ENCODE results near the gene REXO1. TPM values are rescaled to one million over a fixed set of nuclear protein-coding genes. Genes with fewer than 3 reads are reported as not detected.
"Not testable (repeated sequence)": the region's sequence is repeated elsewhere in the genome, so short reads cannot be mapped to it uniquely, and the experiment has no call there.

REXO1 gene
- total and polyA plus RNA-seq, 2 of the 13 experiments (the other 11 are each of a cell fraction or from before 2014, with no cell fraction given), result 5.0 to 11.2 TPM

GRCh38 chr19:1885398-1886119, 37.3 kb upstream of the REXO1 start, which contains the start of gene ABHD17A (continued):
- TF ChIP-seq PAXIP1 (CRISPR knock-in tag; conservative IDR thresholded peaks at IDR 0.05) (0 out of 2 replicates have a peak, but pooled peaks have one; percentile 35), ERF (CRISPR knock-in tag; IDR thresholded peaks at IDR 0.05) (0 out of 2 replicates have a peak, but pooled peaks have one; percentile 27), ZNF567 (CRISPR knock-in tag; IDR thresholded peaks at IDR 0.05; ENCODE audit: borderline replicate concordance) (0 out of 2 replicates have a peak, but pooled peaks have one; percentile 34), ELF1 (CRISPR knock-in tag; IDR thresholded peaks at IDR 0.05) (peak; percentile 70; the same call in 1 of the 2 replicates), NONO (CRISPR knock-in tag; conservative IDR thresholded peaks at IDR 0.05) (peak; percentile 72), ZNF639 (CRISPR knock-in tag; conservative IDR thresholded peaks at IDR 0.05) (0 out of 2 replicates have a peak, but pooled peaks have one; percentile 42), SP1 (CRISPR knock-in tag; IDR thresholded peaks at IDR 0.05) (peak; percentile 91), DR1 (CRISPR knock-in tag; IDR thresholded peaks at IDR 0.05) (0 out of 2 replicates have a peak, but pooled peaks have one; percentile 3), HNRNPLL (IDR thresholded peaks at IDR 0.05; ENCODE audit: low read depth, low read length, poor library complexity, severe bottlenecking) (peak; percentile 65), ZNF777 (CRISPR knock-in tag; IDR thresholded peaks at IDR 0.05) (0 out of 2 replicates have a peak, but pooled peaks have one; percentile 10), HDAC2 (CRISPR knock-in tag; IDR thresholded peaks at IDR 0.05) (peak; percentile 16; the same call in 1 of the 2 replicates), GATAD1 (CRISPR knock-in tag; IDR thresholded peaks at IDR 0.05) (peak; percentile 84), ZNF740 (CRISPR knock-in tag; IDR thresholded peaks at IDR 0.05) (peak; percentile 94)
- TF ChIP-seq NONO, SP1 (IDR thresholded peaks at IDR 0.05): not testable (repeated sequence)
- TF ChIP-seq, protein P1, sequence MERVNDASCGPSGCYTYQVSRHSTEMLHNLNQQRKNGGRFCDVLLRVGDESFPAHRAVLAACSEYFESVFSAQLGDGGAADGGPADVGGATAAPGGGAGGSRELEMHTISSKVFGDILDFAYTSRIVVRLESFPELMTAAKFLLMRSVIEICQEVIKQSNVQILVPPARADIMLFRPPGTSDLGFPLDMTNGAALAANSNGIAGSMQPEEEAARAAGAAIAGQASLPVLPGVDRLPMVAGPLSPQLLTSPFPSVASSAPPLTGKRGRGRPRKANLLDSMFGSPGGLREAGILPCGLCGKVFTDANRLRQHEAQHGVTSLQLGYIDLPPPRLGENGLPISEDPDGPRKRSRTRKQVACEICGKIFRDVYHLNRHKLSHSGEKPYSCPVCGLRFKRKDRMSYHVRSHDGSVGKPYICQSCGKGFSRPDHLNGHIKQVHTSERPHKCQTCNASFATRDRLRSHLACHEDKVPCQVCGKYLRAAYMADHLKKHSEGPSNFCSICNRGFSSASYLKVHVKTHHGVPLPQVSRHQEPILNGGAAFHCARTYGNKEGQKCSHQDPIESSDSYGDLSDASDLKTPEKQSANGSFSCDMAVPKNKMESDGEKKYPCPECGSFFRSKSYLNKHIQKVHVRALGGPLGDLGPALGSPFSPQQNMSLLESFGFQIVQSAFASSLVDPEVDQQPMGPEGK (CRISPR knock-in tag; IDR thresholded peaks at IDR 0.05), result peak; percentile 73
- TF ChIP-seq, protein P2, sequence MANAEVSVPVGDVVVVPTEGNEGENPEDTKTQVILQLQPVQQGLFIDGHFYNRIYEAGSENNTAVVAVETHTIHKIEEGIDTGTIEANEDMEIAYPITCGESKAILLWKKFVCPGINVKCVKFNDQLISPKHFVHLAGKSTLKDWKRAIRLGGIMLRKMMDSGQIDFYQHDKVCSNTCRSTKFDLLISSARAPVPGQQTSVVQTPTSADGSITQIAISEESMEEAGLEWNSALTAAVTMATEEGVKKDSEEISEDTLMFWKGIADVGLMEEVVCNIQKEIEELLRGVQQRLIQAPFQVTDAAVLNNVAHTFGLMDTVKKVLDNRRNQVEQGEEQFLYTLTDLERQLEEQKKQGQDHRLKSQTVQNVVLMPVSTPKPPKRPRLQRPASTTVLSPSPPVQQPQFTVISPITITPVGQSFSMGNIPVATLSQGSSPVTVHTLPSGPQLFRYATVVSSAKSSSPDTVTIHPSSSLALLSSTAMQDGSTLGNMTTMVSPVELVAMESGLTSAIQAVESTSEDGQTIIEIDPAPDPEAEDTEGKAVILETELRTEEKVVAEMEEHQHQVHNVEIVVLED (CRISPR knock-in tag; IDR thresholded peaks at IDR 0.05; ENCODE audit: borderline replicate concordance), result peak; percentile 83; the same call in 1 of the 2 replicates

Data from HepG2 (cell line).